Measurements from ENCODE around the gene PDHA1.

Gene PDHA1

DNA sequence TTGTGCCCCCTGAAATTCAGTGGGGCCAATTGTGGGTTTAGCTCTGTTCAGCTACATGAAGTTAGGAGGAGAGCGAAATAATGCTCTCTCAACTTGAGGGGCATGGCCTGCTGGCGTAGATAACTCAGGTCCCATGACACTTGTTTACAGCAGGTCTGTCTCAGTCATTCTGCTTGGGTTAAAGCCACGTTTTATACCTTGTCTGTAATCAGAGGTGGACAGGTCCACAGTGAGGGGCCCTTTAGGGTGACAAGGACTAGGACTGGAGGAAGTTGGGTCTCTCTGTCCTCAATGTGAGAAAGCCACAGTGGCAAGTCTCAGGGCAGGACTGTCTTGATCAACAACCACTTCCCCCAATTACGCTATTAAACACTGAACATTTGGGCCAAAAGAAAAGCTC lies 49.0 kb downstream of the PDHA1 start:
- no CpG with 5 or more reads among the region's 4 CpGs for WGBS (ENCODE audit: insufficient coverage, insufficient read length)
- Histone ChIP-seq H3K9me3 (ENCODE audit: control insufficient read depth, insufficient read depth, low read length) (no peaks in the 10 kb centered on the region), H3K27me3 (ENCODE audit: control insufficient read depth, insufficient read depth, low read length) (no peaks in the 10 kb centered on the region), H3K4me1 (ENCODE audit: control insufficient read depth, insufficient read depth, low read length) (no peaks in the 10 kb centered on the region), H3K36me3 (ENCODE audit: control insufficient read depth, insufficient read depth, low read length) (no peaks in the 10 kb centered on the region), H3K4me3 (ENCODE audit: low read length) (no peak overlapping the region), H3K27ac (ENCODE audit: low read length) (no peak overlapping the region)
- DNase-seq (ENCODE audit: low read depth, low spot score): no peak

DNA sequence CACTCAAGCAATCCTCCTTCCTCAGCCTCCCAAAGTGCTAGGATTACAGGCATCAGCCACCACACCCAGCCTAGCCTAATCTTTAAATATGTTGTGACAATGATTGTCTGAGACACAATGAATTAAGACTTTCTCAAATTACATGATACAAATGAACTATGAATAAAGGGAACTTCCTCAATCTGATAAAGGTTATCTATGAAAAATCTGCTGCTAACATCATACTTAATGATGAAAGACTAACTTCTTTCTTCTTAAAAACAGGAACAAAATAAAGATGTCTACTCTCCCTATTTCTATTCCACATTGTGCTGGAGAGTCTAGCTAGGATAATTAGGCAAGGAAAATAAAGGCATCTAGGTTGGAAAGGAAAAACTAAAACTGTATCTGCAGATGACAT lies 60.0 kb downstream of the PDHA1 start:
- no peak overlapping the region for H3K4me3 ChIP-seq (ENCODE audit: low read length)
- H3K4me1 ChIP-seq (ENCODE audit: control insufficient read depth, insufficient read depth, low read length): no peaks in the 10 kb centered on the region
- H3K36me3 ChIP-seq (ENCODE audit: control insufficient read depth, insufficient read depth, low read length): no peaks in the 10 kb centered on the region
- no peak overlapping the region for H3K27ac ChIP-seq (ENCODE audit: low read length)
- H3K9me3 ChIP-seq (ENCODE audit: control insufficient read depth, insufficient read depth, low read length): no peaks in the 10 kb centered on the region
- DNase-seq (ENCODE audit: low read depth, low spot score): no peak
- no peaks in the 10 kb centered on the region for H3K27me3 ChIP-seq (ENCODE audit: control insufficient read depth, insufficient read depth, low read length)

DNA sequence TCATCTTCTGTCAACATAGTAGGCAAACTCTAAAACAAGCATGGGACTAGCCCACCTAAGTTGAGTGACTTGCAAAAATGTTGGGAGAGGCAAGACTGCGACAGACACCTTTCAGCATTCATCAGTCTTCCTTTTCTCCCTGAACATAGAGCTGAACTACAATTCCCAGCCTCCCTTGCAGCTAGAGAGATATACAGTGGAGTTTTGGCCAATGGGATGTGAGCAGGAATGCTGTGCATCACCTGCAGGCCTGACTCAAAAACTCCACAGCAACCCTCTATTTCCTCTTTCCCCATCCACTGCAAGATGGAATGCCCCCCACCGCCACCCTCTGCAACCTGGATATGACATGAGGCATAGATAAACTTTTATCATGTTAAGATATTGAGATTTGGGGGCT lies 66.5 kb downstream of the PDHA1 start:
- no peak for DNase-seq (ENCODE audit: low read depth, low spot score)
- no peaks in the 10 kb centered on the region for H3K27me3 ChIP-seq (ENCODE audit: control insufficient read depth, insufficient read depth, low read length)
- no peak overlapping the region for H3K27ac ChIP-seq (ENCODE audit: low read length)
- no peak overlapping the region for H3K4me3 ChIP-seq (ENCODE audit: low read length)
- no CpG with 5 or more reads among the region's 2 CpGs for WGBS (ENCODE audit: insufficient coverage, insufficient read length)
- no peaks in the 10 kb centered on the region for H3K9me3 ChIP-seq (ENCODE audit: control insufficient read depth, insufficient read depth, low read length)
- H3K4me1 ChIP-seq (ENCODE audit: control insufficient read depth, insufficient read depth, low read length): no peaks in the 10 kb centered on the region
- no peaks in the 10 kb centered on the region for H3K36me3 ChIP-seq (ENCODE audit: control insufficient read depth, insufficient read depth, low read length)

Data from iPS DF 6.9 (cell line).